AG09319 (cell line): ENCODE data around the gene LAG3.

Experiments used
- DNase-seq: peaks from one replicate; pipeline ENCODE4 v3.0.0-alpha.2; 2010; ENCODE audit warnings: low read depth; ENCODE audit errors: extremely low read depth
- CTCF ChIP-seq: IDR thresholded peaks from 2 replicates; pipeline ENCODE4 v1.5.1; 2011; ENCODE audit warnings: low read depth, mild to moderate bottlenecking, inconsistent platforms, low read length, moderate library complexity

The LAG3 gene

DNA sequence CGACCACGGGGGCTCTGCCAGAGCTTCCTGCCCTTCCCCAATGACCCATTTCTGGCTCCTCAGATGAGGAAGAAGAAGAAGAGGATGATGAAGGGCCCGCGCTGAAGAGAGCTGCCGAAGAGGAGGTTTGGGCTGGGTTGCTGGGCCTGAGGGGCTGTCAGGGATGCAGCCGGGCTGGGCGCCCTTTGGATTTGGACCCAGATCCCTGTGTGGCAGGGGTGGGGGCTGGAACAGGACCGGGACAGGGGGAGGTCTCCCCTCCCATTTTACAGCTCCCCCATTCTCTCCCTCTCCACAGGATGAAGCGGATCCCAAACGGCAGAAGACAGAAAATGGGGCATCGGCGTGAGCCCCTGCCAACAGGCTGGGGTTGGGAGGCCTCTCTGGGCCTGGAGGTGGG, 2.2 kb upstream of the LAG3 start:
- no peak for TF ChIP-seq CTCF
- no peak for DNase-seq

GRCh38 chr12:6770600-6770999, 1.7 kb upstream of the LAG3 start:
- no peak for TF ChIP-seq CTCF
- no peak for DNase-seq

DNA sequence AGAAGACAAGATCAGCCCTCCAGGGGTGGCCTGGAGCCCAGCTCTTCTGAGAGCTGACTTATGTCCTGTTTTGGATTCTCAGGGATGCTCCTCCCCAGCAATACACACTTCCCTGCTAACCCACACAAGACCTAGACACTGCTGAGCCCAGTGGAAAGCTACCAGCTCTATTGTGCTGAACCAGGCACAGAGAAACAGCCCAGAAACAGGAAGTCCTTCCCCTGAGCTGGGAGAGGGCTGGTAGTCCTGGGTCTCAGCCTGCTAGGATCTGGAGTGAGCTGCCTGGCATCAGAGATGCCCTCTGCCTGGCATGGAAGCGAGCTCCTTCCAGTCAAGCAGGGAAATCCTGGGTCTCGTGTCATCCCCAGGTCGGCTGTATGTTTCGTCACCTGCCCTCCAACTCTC, 1.2 kb upstream of the LAG3 start:
- no peak for DNase-seq
- TF ChIP-seq CTCF: no peak

- DNase-seq: no peak
- TF ChIP-seq CTCF: no peak
Observed at GRCh38 chr12:6771509-6772330, 600 bp upstream of the LAG3 start.

- no peak for DNase-seq
Observed at GRCh38 chr12:6772726-6773589, 638 bp downstream of the LAG3 start.

DNA sequence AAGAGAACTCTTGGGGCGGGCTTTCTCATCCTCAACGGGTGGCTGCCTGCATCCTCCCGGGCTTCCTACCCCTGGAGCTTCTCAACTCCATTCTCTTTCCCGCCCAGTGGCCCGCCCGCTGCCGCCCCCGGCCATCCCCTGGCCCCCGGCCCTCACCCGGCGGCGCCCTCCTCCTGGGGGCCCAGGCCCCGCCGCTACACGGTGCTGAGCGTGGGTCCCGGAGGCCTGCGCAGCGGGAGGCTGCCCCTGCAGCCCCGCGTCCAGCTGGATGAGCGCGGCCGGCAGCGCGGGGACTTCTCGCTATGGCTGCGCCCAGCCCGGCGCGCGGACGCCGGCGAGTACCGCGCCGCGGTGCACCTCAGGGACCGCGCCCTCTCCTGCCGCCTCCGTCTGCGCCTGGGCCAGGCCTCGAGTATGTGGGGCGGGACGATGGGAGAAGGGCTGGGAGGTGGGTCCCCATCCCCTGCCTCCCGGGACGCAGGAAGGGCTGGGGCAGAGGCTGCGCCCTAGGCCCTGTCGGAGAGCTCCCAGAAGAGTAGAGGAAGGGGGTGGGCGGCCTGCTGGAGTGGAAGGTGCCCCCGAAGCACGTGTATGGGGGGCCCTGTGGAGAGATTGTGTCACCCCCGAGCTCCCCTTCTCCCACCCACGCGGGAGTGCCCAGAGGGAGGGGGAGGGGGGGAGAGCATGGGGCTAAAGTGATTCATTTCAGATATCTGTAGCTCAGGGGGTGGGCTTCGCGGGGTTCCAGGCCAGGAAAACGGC, 1.5 kb downstream of the LAG3 start:
- TF ChIP-seq CTCF: no peak
- no peak for DNase-seq

More at GRCh38 chr12:6772726-6773589, 638 bp downstream of the LAG3 start:
- TF ChIP-seq CTCF: no peak
